ENCODE measurements around the gene CPNE9. TPM values are rescaled to one million over a fixed set of nuclear protein-coding genes. Genes with fewer than 3 reads are reported as not detected.

Gene CPNE9
- total RNA-seq, 1 donor from 2014 or later = 0.42 TPM

GRCh38 chr3:9682096-9682495 is 21.5 kb upstream of the CPNE9 start:
- Mint-ChIP-seq H3K9me3 (no peaks in the 10 kb centered on the region), H3K4me3 (no peak overlapping the region), H3K27me3 (ENCODE audit: low read depth) (no peaks in the 10 kb centered on the region), H3K36me3 (peaks cover 40% of the 10 kb centered on the region), H3K27ac (no peak overlapping the region), H3K4me1 (no peaks in the 10 kb centered on the region)
- TF ChIP-seq CTCF (IDR thresholded peaks at IDR 0.05; ENCODE audit: unreplicated experiment) = no peak
- no peak for DNase-seq (ENCODE audit: low spot score in 2 of 2, unreplicated experiment in 2 of 2)

- H3K4me3 Mint-ChIP-seq = no peak overlapping the region
- TF ChIP-seq CTCF (IDR thresholded peaks at IDR 0.05; ENCODE audit: unreplicated experiment) = no peak
- H3K4me1 Mint-ChIP-seq = no peaks in the 10 kb centered on the region
- no peak overlapping the region for H3K27ac Mint-ChIP-seq
- no peak for DNase-seq (ENCODE audit: low spot score in 2 of 2, unreplicated experiment in 2 of 2)
- H3K36me3 Mint-ChIP-seq = peaks cover 37% of the 10 kb centered on the region
- H3K9me3 Mint-ChIP-seq = no peaks in the 10 kb centered on the region
- no peaks in the 10 kb centered on the region for H3K27me3 Mint-ChIP-seq (ENCODE audit: low read depth)
These were observed 20.2 kb upstream of the CPNE9 start for GRCh38 chr3:9683426-9683825.

GRCh38 chr3:9685216-9686049 is 18.2 kb upstream of the CPNE9 start:
- Mint-ChIP-seq H3K36me3 (peaks cover 26% of the 10 kb centered on the region), H3K27me3 (ENCODE audit: low read depth) (no peaks in the 10 kb centered on the region), H3K27ac (no peak overlapping the region), H3K9me3 (no peaks in the 10 kb centered on the region), H3K4me1 (peaks cover 4% of the 10 kb centered on the region), H3K4me3 (no peak overlapping the region)
- no peak for DNase-seq (ENCODE audit: low spot score in 2 of 2, unreplicated experiment in 2 of 2)
- no peak for TF ChIP-seq CTCF (IDR thresholded peaks at IDR 0.05; ENCODE audit: unreplicated experiment)

- no peak for TF ChIP-seq CTCF (IDR thresholded peaks at IDR 0.05; ENCODE audit: unreplicated experiment)
These were observed 17.5 kb upstream of the CPNE9 start for GRCh38 chr3:9686050-9686550.

GRCh38 chr3:9686703-9687102 is 16.9 kb upstream of the CPNE9 start:
- Mint-ChIP-seq H3K27me3 (ENCODE audit: low read depth) (no peaks in the 10 kb centered on the region), H3K36me3 (peaks cover 16% of the 10 kb centered on the region), H3K4me3 (no peak overlapping the region), H3K27ac (no peak overlapping the region), H3K4me1 (peaks cover 13% of the 10 kb centered on the region), H3K9me3 (no peaks in the 10 kb centered on the region)
- no peak for TF ChIP-seq CTCF (IDR thresholded peaks at IDR 0.05; ENCODE audit: unreplicated experiment)
- DNase-seq (ENCODE audit: low spot score in 2 of 2, unreplicated experiment in 2 of 2) = no peak

More at GRCh38 chr3:9686050-9686550, 17.5 kb upstream of the CPNE9 start:
- Mint-ChIP-seq H3K4me1 (peaks cover 8% of the 10 kb centered on the region), H3K36me3 (peaks cover 22% of the 10 kb centered on the region), H3K9me3 (no peaks in the 10 kb centered on the region), H3K4me3 (no peak overlapping the region), H3K27me3 (ENCODE audit: low read depth) (no peaks in the 10 kb centered on the region), H3K27ac (no peak overlapping the region)
- DNase-seq (ENCODE audit: low spot score in 2 of 2, unreplicated experiment in 2 of 2) = no peak
